Stimulated activated naive CD4-positive, alpha-beta T cell treated with Interleukin-2 at 50 U/mL for 16 hours (primary cell): ENCODE results near the gene PIAS1.
"Not testable (repeated sequence)": the region's sequence is repeated elsewhere in the genome, so short reads cannot be mapped to it uniquely, and the experiment has no call there.

Source experiments
- DNase-seq: peaks from one replicate; lab custom pipeline; 2025; lab: John Stamatoyannopoulos, UW

PIAS1 gene

GRCh38 chr15:68034719-68035293 lies 19.3 kb upstream of the PIAS1 start:
- DNase-seq = no peak

- DNase-seq = no peak
These were observed 15.9 kb upstream of the PIAS1 start for GRCh38 chr15:68038246-68038645.

DNA sequence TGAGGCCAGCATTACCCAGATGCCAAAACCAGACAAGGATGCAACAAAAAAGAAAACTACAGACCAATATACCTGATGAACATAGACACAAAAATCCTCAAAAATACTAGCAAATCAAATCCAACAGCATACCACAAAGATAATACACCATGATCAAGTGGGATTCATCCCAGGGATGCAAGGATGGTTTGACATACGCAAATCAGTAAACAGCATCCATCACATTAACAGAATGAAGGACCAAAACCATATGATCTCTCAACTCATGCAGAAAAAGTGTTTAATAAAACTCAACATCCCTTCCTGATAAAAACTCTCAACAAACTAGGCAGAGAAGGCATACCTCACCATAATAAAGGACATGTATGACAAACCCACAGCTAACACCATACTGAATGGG lies 14.0 kb upstream of the PIAS1 start:
- DNase-seq = no peak

DNA sequence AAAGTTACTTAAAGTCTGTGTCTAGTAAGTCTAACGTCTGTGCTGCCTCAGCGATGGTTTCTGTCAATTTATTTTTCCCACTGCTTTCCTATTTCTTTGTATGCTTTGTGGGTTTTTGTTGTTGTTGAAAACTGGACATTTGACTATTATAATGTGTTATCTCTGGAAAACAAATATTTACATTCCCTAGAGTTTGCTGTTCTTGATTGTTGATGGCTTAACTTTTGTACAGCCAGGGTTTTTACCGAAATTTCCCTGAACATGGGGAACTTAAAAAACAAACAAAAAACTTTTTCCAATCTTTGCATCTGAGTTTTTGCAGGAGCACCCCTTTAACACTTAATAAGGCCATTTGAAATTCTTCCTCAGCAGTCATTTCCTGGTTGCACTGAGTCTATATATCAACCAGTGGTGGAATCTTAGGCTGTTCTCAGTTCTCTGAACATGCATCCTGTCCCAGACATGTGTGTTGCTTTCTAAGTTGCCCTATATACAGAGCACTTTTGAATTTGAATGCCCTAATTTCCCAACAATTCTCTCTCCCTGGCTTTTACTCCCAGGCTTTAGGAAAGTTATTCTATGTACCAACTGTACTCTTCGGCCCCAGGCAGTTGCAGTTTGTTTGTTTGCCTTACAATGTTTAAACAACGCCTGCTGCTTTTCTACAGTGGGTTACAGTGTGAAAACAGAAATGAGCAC lies 11.8 kb upstream of the PIAS1 start:
- DNase-seq = no peak

DNA sequence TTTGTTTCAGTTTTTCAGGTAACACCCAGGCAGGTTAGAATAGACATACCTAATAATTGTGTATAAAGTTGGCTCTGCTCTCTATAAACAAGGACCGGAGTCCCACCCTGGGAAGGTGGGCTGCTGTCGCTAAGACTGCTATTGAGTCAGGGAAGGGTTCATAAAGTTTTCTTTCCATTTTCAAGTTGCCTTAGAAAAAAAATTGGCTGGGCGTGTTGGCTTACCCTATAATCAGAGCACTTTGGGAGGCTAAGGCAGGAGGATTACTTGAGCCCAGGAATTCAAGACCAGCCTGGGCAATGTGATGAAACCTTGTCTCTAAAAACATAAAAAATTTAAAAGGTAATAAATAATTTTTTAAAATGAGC lies 11.3 kb upstream of the PIAS1 start:
- DNase-seq = no peak

GRCh38 chr15:68045289-68046265 lies 8.5 kb upstream of the PIAS1 start:
- DNase-seq = no peak

GRCh38 chr15:68047826-68048225 lies 6.3 kb upstream of the PIAS1 start:
- DNase-seq = no peak

GRCh38 chr15:68051109-68051508 lies 3.0 kb upstream of the PIAS1 start:
- no peak for DNase-seq

GRCh38 chr15:68051907-68052306 lies 2.2 kb upstream of the PIAS1 start:
- DNase-seq = no peak

DNA sequence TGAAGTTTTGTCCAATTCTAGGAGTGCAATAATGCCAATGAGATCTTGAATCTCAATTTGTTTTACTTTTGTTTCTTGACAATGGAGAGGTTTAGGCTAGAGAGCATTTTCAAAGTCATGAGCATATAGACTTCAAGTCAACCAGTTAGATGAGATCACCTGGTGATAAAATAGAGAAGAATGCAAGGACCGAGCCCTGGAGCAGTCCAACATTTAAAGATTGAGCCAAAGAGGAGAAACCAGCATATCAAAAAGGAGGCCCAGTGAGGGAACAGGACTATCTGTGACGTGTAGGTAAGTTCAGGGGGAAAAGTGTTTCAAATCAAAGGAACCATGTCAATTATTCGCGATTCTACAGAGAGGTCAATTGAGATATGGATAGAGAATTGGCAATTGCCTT lies 1.7 kb upstream of the PIAS1 start:
- DNase-seq = no peak

DNA sequence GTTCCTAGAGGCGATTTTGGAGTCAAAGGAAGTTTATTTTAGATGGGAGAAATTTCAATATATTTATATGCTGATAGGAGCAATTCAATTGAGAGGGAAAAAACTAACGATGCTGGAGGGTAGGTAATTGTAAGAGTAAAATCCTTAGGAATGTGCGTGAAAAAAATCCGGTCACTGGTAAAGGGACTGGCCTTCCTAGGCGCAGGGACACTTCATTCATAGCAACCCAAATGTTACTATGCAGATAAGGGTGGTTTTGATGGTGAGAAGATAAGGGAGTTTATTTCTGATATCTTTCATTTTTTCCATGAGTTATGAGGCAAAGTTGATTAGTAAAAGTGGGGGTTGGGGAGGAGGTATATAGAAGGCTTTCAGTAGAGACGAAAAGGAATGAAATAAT lies 1.1 kb upstream of the PIAS1 start:
- no peak for DNase-seq

DNA sequence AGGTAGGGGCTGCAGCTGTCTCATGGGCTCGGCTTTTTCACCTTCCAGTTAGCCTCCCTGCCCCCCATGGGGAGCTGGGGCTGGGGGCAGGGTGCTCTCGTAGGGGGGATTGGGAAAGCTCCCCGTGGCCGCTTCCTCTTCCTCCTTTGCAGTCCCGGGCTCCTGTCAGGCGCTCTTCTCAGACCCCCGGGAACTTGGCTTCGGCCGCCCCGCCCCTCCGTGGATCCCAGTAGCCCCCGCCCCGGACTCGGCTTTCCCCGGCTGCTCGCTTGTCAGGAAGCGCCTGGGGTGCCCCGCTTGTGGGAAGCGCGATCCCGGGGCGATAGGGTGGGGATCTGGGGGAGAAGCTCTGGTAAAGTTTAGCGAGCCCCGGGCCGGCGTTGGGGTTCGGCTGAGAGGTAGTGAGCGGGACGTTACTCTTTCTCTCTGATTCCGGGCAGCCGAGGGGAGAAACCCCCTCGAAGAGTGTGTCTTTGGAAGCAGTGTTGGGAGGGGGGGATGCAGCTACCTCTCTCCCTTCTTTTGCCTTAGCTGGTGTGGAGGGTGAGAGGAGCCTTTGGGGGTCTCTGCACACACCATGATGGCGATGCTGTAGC lies 611 bp downstream of the PIAS1 start:
- peak; percentile 34 for DNase-seq

GRCh38 chr15:68055224-68055705 lies 1.1 kb downstream of the PIAS1 start:
- DNase-seq = peak; percentile 67

DNA sequence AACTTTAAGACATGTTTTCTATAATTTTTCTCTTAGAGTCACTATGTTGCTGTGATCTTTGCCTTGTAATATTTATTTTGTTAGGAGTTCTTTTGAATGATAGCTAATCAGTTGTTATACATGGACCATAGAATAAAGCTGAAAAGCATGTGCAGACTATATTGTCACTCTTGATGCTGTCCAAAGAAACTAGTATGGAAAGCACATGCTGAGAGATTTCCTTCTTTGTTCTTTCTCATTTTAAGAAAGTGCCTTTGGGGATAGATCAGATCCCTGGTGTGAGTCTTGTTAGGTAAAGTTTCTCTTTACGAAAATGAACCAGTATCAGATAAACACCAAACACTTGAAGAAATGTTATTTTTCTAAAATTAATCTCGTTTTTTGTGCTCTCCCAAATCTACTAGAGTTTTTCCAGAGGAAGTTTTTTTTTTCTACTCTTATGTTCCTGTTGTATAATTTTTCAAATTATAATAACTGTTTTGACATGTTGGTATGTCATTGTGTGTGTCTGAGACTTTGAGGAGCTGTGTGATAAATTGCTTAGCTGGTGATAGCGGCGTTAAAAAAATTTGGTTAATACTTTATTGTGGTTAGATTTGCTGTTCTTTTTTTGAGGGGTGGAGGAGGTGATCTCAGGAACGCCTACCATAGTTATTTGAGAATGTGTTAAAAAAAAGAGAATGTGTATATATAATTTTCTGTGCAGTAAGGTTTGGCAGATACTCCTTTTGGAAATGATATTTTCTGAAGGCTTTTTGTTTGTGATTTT lies 2.2 kb downstream of the PIAS1 start:
- DNase-seq = no peak

GRCh38 chr15:68057034-68057433 lies 2.9 kb downstream of the PIAS1 start:
- DNase-seq = no peak

DNA sequence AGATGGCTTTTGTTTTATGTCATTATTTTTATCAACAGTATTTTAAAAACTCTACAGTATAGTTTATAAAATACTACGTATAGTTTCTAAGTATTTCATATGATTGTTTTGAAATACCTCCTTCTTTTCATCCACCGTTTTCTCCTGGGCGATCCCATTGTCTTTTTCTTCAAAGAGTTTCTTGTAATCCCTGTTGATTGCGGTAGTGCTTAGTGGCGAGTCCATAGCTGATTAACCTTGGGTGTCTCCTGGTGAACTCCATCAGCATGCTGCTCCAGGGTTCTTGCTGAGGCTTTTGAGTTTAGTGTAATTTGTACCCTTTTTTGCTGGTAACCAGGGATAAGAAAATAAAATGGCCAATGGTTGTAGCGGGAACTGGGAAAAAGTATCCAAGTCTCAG lies 3.6 kb downstream of the PIAS1 start:
- DNase-seq = no peak

DNA sequence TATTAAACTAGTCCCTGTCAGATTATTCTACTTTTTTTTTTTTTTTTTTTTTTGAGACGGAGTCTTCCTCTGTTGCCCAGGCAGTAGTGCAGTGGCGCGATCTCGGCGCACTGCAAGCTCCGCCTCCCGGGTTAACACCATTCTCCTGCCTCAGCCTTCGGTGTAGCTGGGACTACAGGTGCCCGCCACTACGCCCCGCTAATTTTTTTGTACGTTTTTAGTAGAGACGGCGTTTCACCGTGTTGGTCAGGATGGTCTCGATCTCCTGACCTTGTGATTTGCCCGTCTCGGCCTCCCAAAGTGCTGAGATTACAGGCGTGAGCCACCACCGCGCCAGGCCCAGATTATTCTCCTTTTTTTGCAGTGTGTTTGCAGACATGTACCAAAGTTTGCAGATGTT lies 4.9 kb downstream of the PIAS1 start:
- not testable (repeated sequence) for DNase-seq

GRCh38 chr15:68059630-68060029 lies 5.5 kb downstream of the PIAS1 start:
- no peak for DNase-seq

DNA sequence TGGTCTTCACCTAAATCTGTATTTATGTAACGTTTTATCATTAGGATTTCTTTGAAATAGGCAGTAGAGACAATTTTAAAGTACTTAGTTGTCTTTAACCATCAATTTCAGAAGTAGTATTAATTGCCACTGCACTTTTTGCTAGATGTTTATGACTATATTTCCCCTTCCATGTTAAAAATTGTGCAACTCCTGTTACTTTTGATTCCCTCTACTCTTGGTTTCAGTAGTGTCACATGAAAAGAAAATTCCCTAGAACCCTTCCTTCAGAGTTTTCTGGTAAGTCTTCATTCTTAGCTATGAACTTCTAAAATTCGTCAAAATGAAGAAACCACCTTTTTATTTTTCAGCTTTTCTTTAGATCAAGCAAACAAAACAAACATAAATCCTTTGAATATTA lies 7.1 kb downstream of the PIAS1 start:
- DNase-seq = no peak

- no peak for DNase-seq
These were observed 7.5 kb downstream of the PIAS1 start for GRCh38 chr15:68061602-68062001.

GRCh38 chr15:68062214-68062613 lies 8.1 kb downstream of the PIAS1 start:
- DNase-seq = no peak
